OCI-LY1 (cell line): ENCODE measurements around the gene MAPK11.

Experiments used
- H2AFZ ChIP-seq: fragments of 200-600 bp; sonication (generic), shearing (Covaris generic); 2 replicates; pipeline ENCODE4 v1.6.0; 2014; ENCODE audit warnings: antibody characterized with exemption, mild to moderate bottlenecking, low read length
- H3F3A ChIP-seq: fragments of 200-600 bp; sonication (generic), shearing (Covaris generic); 2 replicates; pipeline ENCODE4 v1.6.0; 2014; ENCODE audit warnings: mild to moderate bottlenecking, antibody characterized with exemption, low read length, moderate library complexity; ENCODE audit not compliant: insufficient read depth
- H3K27ac ChIP-seq: fragments of 200-600 bp; sonication (generic); 2 replicates; pipeline ENCODE4 v1.5.1; 2014; ENCODE audit warnings: low read length, mixed run types, mild to moderate bottlenecking, low read depth; ENCODE audit not compliant: poor library complexity, severe bottlenecking
- H3K27me3 ChIP-seq: fragments of 200-600 bp; sonication (generic); 2 replicates; pipeline ENCODE4 v1.6.0; 2014; ENCODE audit warnings: antibody characterized with exemption, mild to moderate bottlenecking, low read length, moderate library complexity; ENCODE audit not compliant: insufficient read depth
- H3K36me3 ChIP-seq: fragments of 200-600 bp; sonication (generic); 2 replicates; pipeline ENCODE4 v1.6.1; 2014; ENCODE audit warnings: mild to moderate bottlenecking, antibody characterized with exemption, low read length, moderate library complexity, mixed read lengths; ENCODE audit not compliant: insufficient read depth
- H3K4me1 ChIP-seq: fragments of 200-600 bp; sonication (generic); 2 replicates; pipeline ENCODE4 v1.5.1; 2014; ENCODE audit warnings: mild to moderate bottlenecking, low read length, moderate library complexity; ENCODE audit not compliant: insufficient read depth, severe bottlenecking
- H3K4me2 ChIP-seq: fragments of 200-600 bp; sonication (generic), shearing (Covaris generic); 2 replicates; pipeline ENCODE4 v1.6.1; 2014; ENCODE audit warnings: low read length
- H3K4me3 ChIP-seq: fragments of 200-600 bp; sonication (generic); 2 replicates; pipeline ENCODE4 v1.5.1; 2014; ENCODE audit warnings: low read length, low read depth, mild to moderate bottlenecking, mixed read lengths; ENCODE audit not compliant: poor library complexity, severe bottlenecking
- H3K79me2 ChIP-seq: fragments of 200-600 bp; shearing (Covaris generic); 2 replicates; pipeline ENCODE4 v1.6.1; 2016; ENCODE audit warnings: mixed run types, low read length, mixed read lengths; ENCODE audit not compliant: insufficient read depth
- H3K9ac ChIP-seq: fragments of 200-600 bp; sonication (generic), shearing (Covaris generic); 2 replicates; pipeline ENCODE4 v1.6.1; 2014; ENCODE audit warnings: mild to moderate bottlenecking, low read length, mixed read lengths
- H3K9me2 ChIP-seq: fragments of 200-600 bp; sonication (generic), shearing (Covaris generic); 2 replicates; pipeline ENCODE4 v1.6.1; 2014; ENCODE audit warnings: low read depth, mild to moderate bottlenecking, low read length, mixed read lengths
- H3K9me3 ChIP-seq: fragments of 200-600 bp; shearing (Covaris generic); 2 replicates; pipeline ENCODE4 v1.6.1; 2014; ENCODE audit warnings: low read length, mixed read lengths
- H4K20me1 ChIP-seq: fragments of 200-600 bp; sonication (generic), shearing (Covaris generic); 2 replicates; pipeline ENCODE4 v1.6.0; 2016; ENCODE audit warnings: mild to moderate bottlenecking, low read length; ENCODE audit not compliant: insufficient read depth
- CTCF ChIP-seq: fragments of 200-600 bp; sonication (generic), shearing (Covaris generic); IDR thresholded peaks from 2 replicates; pipeline ENCODE4 v1.5.1; 2017; ENCODE audit warnings: mild to moderate bottlenecking, antibody characterized with exemption, low read length, moderate library complexity, mixed read lengths
- EZH2 ChIP-seq: fragments of 200-600 bp; sonication (generic), shearing (Covaris generic); IDR thresholded peaks from 2 replicates; pipeline ENCODE4 v1.8.0; 2017; ENCODE audit warnings: borderline replicate concordance, mixed run types, mild to moderate bottlenecking, antibody characterized with exemption, low read length, moderate library complexity, mixed read lengths

Gene MAPK11

GRCh38 chr22:50286275-50286674 lies 16.1 kb upstream of the MAPK11 start:
- H3K9ac ChIP-seq = no peak overlapping the region
- no peaks in the 10 kb centered on the region for H3K9me2 ChIP-seq
- H3K27me3 ChIP-seq = peaks cover 22% of the 10 kb centered on the region
- TF ChIP-seq CTCF (no peak), EZH2 (no peak)
- no peaks in the 10 kb centered on the region for H4K20me1 ChIP-seq
- H3K4me2 ChIP-seq = no peak overlapping the region
- H2AFZ ChIP-seq = no peak overlapping the region
- H3F3A ChIP-seq = no peaks in the 10 kb centered on the region
- no peak overlapping the region for H3K4me3 ChIP-seq
- H3K36me3 ChIP-seq = no peaks in the 10 kb centered on the region
- no peaks in the 10 kb centered on the region for H3K9me3 ChIP-seq
- no peak overlapping the region for H3K27ac ChIP-seq
- H3K79me2 ChIP-seq = no peaks in the 10 kb centered on the region
- H3K4me1 ChIP-seq = no peaks in the 10 kb centered on the region

- TF ChIP-seq EZH2 (no peak), CTCF (no peak)
- H3K4me2 ChIP-seq = no peak overlapping the region
- no peak overlapping the region for H3K9ac ChIP-seq
- no peaks in the 10 kb centered on the region for H3K4me1 ChIP-seq
- no peaks in the 10 kb centered on the region for H3F3A ChIP-seq
- H3K79me2 ChIP-seq = no peaks in the 10 kb centered on the region
- no peaks in the 10 kb centered on the region for H3K9me2 ChIP-seq
- H4K20me1 ChIP-seq = no peaks in the 10 kb centered on the region
- no peak overlapping the region for H2AFZ ChIP-seq
- peaks cover 20% of the 10 kb centered on the region for H3K27me3 ChIP-seq
- H3K36me3 ChIP-seq = no peaks in the 10 kb centered on the region
- H3K9me3 ChIP-seq = no peaks in the 10 kb centered on the region
- no peak overlapping the region for H3K4me3 ChIP-seq
- H3K27ac ChIP-seq = no peak overlapping the region
These were observed 15.5 kb upstream of the MAPK11 start for GRCh38 chr22:50285568-50286229.

GRCh38 chr22:50284479-50284878 lies 14.3 kb upstream of the MAPK11 start:
- H3K79me2 ChIP-seq = no peaks in the 10 kb centered on the region
- H3K9me2 ChIP-seq = no peaks in the 10 kb centered on the region
- H3K9me3 ChIP-seq = no peaks in the 10 kb centered on the region
- no peak overlapping the region for H3K4me2 ChIP-seq
- H4K20me1 ChIP-seq = no peaks in the 10 kb centered on the region
- no peak overlapping the region for H2AFZ ChIP-seq
- H3K4me3 ChIP-seq = no peak overlapping the region
- no peak for TF ChIP-seq EZH2
- TF ChIP-seq CTCF = no peak
- no peaks in the 10 kb centered on the region for H3F3A ChIP-seq
- H3K27me3 ChIP-seq = peaks cover 17% of the 10 kb centered on the region
- no peak overlapping the region for H3K27ac ChIP-seq
- no peaks in the 10 kb centered on the region for H3K4me1 ChIP-seq
- H3K36me3 ChIP-seq = no peaks in the 10 kb centered on the region
- H3K9ac ChIP-seq = no peak overlapping the region
